ENCODE results near the gene SYT3.
"Not testable (repeated sequence)": the region's sequence is repeated elsewhere in the genome, so short reads cannot be mapped to it uniquely, and the experiment has no call there.

SYT3 gene

GRCh38 chr19:50604264-50605073 is 35.2 kb downstream of the SYT3 start:
- not testable (repeated sequence) for DNase-seq (ENCODE audit: low read depth)

DNA sequence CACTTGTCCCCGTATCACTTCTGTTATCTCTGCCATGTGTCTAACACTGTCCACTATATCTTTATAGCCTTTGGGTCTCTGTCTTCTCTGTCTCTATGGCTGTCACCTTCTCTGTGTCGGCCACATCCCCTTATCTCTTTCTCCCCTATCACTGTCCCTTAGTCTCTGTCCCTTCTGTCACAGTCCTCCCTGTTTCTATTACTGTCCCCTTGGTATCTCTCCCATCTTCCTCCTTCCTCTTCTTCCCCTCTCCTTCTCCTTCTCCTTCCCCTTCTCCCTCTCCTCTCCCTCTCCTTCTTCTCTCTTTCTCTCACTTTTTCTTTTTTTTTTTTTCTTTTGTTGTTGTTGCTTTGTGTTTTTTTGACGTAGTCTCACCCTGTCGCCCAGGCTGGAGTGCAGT is 36.7 kb downstream of the SYT3 start:
- DNase-seq (ENCODE audit: low read depth), result no peak

DNA sequence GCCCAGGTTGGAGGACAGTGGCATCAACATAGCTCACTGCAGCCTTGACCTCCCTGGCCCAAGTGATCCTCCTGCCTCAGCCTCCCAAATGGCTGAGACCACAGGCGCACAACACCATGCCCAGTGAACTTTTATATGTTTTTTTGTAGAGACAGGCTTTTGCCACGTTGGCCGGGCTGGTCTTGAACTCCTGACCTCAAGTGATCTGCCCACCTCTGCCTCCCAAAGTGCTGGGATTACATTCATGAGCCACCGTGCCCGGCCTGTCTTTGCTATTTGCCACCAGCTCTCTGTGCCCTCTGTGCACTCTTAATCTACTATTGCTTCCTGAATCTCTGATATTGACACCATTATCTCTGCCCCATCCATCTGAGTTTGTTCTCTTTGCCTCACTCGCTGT is 37.2 kb downstream of the SYT3 start:
- DNase-seq (ENCODE audit: low read depth), result no peak

- no peak for DNase-seq (ENCODE audit: low read depth)
Observed at GRCh38 chr19:50602089-50602422, 37.6 kb downstream of the SYT3 start.

DNA sequence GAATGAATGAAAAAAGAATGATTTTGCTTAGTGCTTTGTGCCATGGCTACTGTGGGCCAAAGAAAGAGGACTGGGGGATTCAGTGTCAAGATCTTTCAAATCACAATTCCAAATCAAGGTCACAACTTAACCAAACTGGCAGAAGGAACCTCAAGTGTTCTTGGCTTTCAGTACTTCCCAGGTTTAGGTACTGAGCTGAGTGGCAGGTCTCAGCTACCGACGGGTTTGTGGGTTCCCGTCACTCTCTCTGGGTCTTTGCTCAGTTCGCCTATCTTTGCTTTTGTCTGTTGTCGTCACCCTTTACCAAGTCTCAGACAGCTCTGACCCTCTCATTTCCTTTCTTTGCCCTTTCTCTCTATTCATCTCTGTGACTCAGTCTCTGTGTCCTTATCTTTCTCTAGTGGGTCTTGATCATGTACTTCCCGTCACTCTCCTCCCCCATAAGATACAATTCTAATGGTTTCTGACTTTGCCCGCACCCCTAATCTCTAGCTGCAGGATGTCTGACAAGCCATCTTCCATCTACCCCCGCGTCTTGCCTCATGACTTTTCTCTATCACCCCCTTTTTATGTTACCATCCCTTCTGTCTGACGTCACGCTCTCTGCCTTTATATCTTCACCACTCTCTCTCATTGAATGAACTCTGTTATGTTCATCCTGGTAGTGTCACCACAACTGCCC is 38.1 kb downstream of the SYT3 start:
- DNase-seq (ENCODE audit: low read depth), result no peak

GRCh38 chr19:50599427-50599826 is 40.3 kb downstream of the SYT3 start:
- DNase-seq (ENCODE audit: low read depth), result no peak

DNA sequence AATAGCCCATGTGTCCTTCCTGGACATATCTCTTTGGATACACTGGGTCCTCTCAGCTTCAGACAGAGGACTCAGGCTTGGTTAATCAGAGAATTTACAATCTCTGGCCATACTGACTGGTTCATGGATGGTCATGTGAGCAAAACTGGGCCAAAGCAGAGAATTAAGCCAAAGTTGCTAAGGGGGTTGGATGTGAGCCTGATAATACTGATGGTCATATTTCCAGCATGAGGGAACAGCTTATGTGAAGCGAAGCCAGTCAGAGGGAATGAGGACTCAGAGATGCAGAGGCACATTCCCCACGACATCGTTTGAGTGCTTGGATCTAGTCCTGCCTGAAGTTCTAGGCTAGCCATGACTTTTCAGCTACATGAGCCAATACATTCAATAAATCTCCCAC is 49.5 kb downstream of the SYT3 start:
- no peak for DNase-seq (ENCODE audit: low read depth)

- not testable (repeated sequence) for DNase-seq (ENCODE audit: low read depth)
Observed at GRCh38 chr19:50581795-50582660, 57.7 kb downstream of the SYT3 start.

DNA sequence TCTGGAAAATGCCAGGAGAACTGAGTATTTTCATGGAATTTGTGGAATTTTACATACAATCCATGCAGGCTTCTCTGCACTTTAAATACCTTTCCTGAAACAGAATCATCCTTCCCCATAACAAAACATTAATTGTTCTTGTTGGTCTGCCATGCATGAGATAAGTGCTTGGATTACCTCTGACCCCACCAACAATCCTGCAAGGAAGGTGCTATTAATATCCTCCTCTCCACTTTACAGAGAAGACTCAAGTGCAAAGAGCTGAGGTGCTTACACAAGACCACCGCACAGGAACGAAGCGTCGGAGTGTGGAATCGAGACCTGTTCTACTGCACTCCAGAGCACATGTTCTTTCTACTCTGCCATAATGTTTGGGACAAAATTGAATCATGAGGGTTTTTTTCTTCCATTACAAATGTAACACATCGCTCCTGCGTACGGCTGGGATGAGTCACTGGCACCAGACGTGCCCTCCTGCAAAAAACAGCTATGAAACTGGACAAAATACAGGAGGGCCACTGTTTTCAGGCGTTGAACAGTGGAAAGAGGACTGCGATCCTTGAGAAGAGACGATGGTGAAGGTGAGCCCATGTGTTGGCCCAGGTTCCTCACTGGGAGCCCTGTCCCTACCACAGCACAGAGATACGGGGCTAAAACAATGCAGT is 58.6 kb downstream of the SYT3 start:
- DNase-seq (ENCODE audit: low read depth), result no peak

GRCh38 chr19:50580240-50580639 is 59.4 kb downstream of the SYT3 start:
- no peak for DNase-seq (ENCODE audit: low read depth)

GRCh38 chr19:50576769-50577168 is 62.9 kb downstream of the SYT3 start:
- not testable (repeated sequence) for DNase-seq (ENCODE audit: low read depth)

GRCh38 chr19:50573741-50574461 is 65.8 kb downstream of the SYT3 start:
- no peak for DNase-seq (ENCODE audit: low read depth)

Data from ELR (cell line).